Upper lobe of left lung (tissue), 4 donors: ENCODE data around the gene AK9.

ENCODE experiments used
- CTCF ChIP-seq, 6 experiments: fragments of 450-650 bp in 4 of 6; fragments of 200-600 bp in 2 of 6; sonication (generic) in 2 of 6; IDR thresholded peaks; one replicate each; pipeline ENCODE4 v1.5.1; 2016 to 2019; ENCODE audit warnings: antibody characterized with exemption in 6 of 6
- EP300 ChIP-seq, 4 donors: sonication (generic); formaldehyde crosslinking; IDR thresholded peaks; one replicate each; pipeline ENCODE4 v1.5.1; 2017; ENCODE audit warnings: antibody characterized with exemption in 4 of 4, control low read depth in 2 of 4
- POLR2A ChIP-seq, 4 donors: fragments of 450-650 bp; IDR thresholded peaks; one replicate each; pipeline ENCODE4 v1.5.1; 2016 to 2017; ENCODE audit warnings: antibody characterized with exemption in 4 of 4, mild to moderate bottlenecking in 2 of 4

DNA sequence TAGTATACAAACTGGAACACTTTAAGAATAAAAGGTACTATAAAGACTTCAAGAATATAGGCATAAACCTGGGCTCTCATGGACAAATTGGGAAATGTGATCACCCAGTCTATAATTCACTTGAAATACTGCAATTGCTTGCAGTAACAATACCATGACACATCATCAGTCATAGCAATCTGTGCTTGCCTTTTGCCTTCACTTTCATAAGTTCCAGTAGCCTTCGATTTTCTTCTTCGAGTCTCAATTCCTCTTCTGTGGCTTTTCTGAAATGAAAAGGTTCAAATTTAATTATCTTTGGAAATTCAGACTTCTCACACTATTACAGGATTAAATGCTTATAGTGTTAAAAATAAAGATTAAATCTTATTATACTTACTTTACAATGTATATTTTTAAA, 111.6 kb downstream of the AK9 start:
- no peak for TF ChIP-seq CTCF (IDR thresholded peaks at IDR 0.05)
- no peak for TF ChIP-seq POLR2A (IDR thresholded peaks at IDR 0.05)
- TF ChIP-seq EP300 (IDR thresholded peaks at IDR 0.05): no peak
